Hepatocyte (in vitro differentiated cells): ENCODE measurements around the gene MIA. TPM values are rescaled to one million over a fixed set of nuclear protein-coding genes. Genes with fewer than 3 reads are reported as not detected.

Source experiments
- DNase-seq: peaks from one replicate; pipeline ENCODE4 v3.0.0-alpha.2; 2016; ENCODE audit warnings: low spot score
- H2AFZ ChIP-seq: fragments of 200-600 bp; sonication (generic); 2 replicates; pipeline ENCODE4 v1.6.0; 2016; ENCODE audit warnings: antibody characterized with exemption, mild to moderate bottlenecking
- H3K27ac ChIP-seq: fragments of 200-600 bp; sonication (generic); 2 replicates; pipeline ENCODE4 v1.5.1; 2016; ENCODE audit warnings: mild to moderate bottlenecking
- H3K27me3 ChIP-seq: fragments of 200-600 bp; sonication (generic); 2 replicates; pipeline ENCODE4 v1.6.1; 2016
- H3K36me3 ChIP-seq: fragments of 200-600 bp; sonication (generic); replicated peaks from 2 replicates; pipeline ENCODE4 v1.5.1; 2016; ENCODE audit warnings: low read depth; ENCODE audit not compliant: insufficient read depth
- H3K4me1 ChIP-seq: fragments of 200-600 bp; sonication (generic); 2 replicates; pipeline ENCODE4 v1.5.1; 2016; ENCODE audit warnings: mild to moderate bottlenecking, moderate library complexity; ENCODE audit not compliant: insufficient read depth
- H3K4me2 ChIP-seq: fragments of 200-600 bp; sonication (generic); 2 replicates; pipeline ENCODE4 v1.6.0; 2016
- H3K4me3 ChIP-seq: fragments of 200-600 bp; sonication (generic); 2 replicates; pipeline ENCODE4 v1.5.1; 2016; ENCODE audit warnings: mild to moderate bottlenecking
- H3K79me2 ChIP-seq: fragments of 200-600 bp; sonication (generic); 2 replicates; pipeline ENCODE4 v1.6.0; 2017; ENCODE audit warnings: mild to moderate bottlenecking
- H3K9me2 ChIP-seq: fragments of 200-600 bp; sonication (generic); replicated peaks from 2 replicates; pipeline ENCODE4 v1.6.0; 2017; ENCODE audit warnings: mild to moderate bottlenecking; ENCODE audit not compliant: insufficient read depth
- H3K9me3 ChIP-seq: fragments of 200-600 bp; sonication (generic); 2 replicates; pipeline ENCODE4 v1.5.1; 2016; ENCODE audit warnings: low read depth, mild to moderate bottlenecking
- H4K20me1 ChIP-seq: fragments of 200-600 bp; sonication (generic); 2 replicates; pipeline ENCODE4 v1.6.0; 2016; ENCODE audit warnings: mild to moderate bottlenecking; ENCODE audit not compliant: insufficient read depth, poor library complexity, severe bottlenecking
- EZH2 ChIP-seq: fragments of 200-600 bp; sonication (generic); IDR thresholded peaks from 2 replicates; pipeline ENCODE4 v1.6.1; 2016; ENCODE audit warnings: antibody characterized with exemption, mild to moderate bottlenecking, borderline replicate concordance
- EZH2phosphoT487 ChIP-seq: fragments of 200-600 bp; sonication (generic); IDR thresholded peaks from one replicate; pipeline ENCODE4 v1.6.1; 2018; ENCODE audit warnings: antibody characterized with exemption, mild to moderate bottlenecking, low read depth, moderate library complexity; ENCODE audit not compliant: unreplicated experiment, severe bottlenecking
- WGBS: methylation state at CpG from one replicate; pipeline ENCODE4 v1.1.6; 2016; ENCODE audit warnings: low lambda C conversion rate; ENCODE audit errors: missing lambda C conversion rate; 5-methylcytosine and 5-hydroxymethylcytosine counted together
- polyA plus RNA-seq: library from polyadenylated mRNA; unstranded; fragments of >200 nt; fragmentation: Nextera tagmentation; extraction: Ambion mirVana; gene quantifications from 2 replicates; pipeline ENCODE4 v1.2.1, GENCODE V29; 2016
- total RNA-seq: library from RNA; depleted of rRNA; stranded (reverse); fragments of >200 nt; gene quantifications from 2 replicates; pipeline ENCODE4 v1.2.3, GENCODE V29; 2014
- TF ChIP-seq, protein P1 (sequence below): fragments of 200-600 bp; sonication (generic); IDR thresholded peaks from 2 replicates; pipeline ENCODE4 v1.5.1; 2016; ENCODE audit warnings: antibody characterized with exemption, mild to moderate bottlenecking; ENCODE audit not compliant: poor library complexity

MIA gene
- total and polyA plus RNA-seq, 2 experiments from 2014 or later: 0.86 TPM; not detected in 1

DNA sequence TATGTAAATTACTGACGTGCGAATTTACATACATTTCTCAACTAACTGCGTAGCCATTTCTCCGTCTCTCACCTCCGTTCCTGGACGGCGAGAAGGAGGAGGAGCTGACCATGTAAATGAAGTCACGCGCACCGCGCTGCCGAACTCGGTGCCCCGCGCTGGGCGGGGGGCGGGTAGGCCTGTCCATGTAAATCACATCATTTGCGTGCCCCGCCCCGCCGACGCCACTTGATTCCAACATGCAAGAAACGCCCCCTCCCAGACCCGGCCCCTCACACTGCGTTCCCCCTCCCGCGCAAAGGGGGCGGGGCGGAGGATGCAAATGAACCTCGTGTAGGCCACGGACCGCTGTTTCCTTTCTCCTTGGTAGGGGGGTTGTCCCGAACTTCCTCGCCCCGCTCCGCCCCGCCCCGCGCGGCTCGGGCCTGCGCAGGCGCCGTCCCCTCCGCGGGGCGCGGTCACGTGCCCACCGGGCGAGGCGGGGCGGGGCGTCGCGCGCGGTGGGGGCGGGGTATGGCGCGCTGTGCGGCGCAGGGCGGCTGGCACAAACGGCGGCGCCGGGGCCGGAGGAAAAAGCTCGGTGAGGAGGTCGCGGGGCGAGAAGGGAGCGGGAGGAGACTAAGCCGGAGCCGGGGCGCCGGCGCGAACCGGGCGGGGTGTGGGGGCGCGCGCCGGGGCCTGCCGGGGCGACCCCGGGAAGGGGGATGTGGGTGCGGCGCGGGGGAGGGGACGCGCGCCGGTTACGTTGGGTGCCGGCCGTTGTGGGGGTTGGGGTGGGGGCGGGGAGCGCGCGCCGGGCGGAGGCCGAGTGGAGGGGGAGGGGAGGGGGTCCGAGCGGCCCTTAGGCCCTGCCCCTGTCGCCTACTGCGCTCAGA is 23.6 kb downstream of the MIA start, which contains the start of gene EGLN2:
TSS of gene EGLN2 (plus strand) at position 509 of the 875 bp plus-strand sequence. CDS start 1,382 bp downstream, outside the sequence.
- peak within 1 kb of the TSS; percentile 90 for H3K27ac ChIP-seq
- no peaks in the 10 kb centered on the region for H3K27me3 ChIP-seq
- 2% methylated on average over 28 of the region's 110 CpGs for WGBS
- peak within 1 kb of the TSS; percentile 98 for H3K4me3 ChIP-seq
- H4K20me1 ChIP-seq: peaks cover 40% of the 10 kb centered on the region
- peaks cover 48% of the 10 kb centered on the region for H3K79me2 ChIP-seq
- H3K4me2 ChIP-seq: peak within 1 kb of the TSS; percentile 98
- DNase-seq: peak; percentile 100
- no peaks in the 10 kb centered on the region for H3K9me2 ChIP-seq
- peak within 1 kb of the TSS; percentile 46 for H2AFZ ChIP-seq
- H3K9me3 ChIP-seq: no peaks in the 10 kb centered on the region
- H3K36me3 ChIP-seq: no peaks in the 10 kb centered on the region
- peaks cover 42% of the 10 kb centered on the region for H3K4me1 ChIP-seq
- TF ChIP-seq, protein P1, sequence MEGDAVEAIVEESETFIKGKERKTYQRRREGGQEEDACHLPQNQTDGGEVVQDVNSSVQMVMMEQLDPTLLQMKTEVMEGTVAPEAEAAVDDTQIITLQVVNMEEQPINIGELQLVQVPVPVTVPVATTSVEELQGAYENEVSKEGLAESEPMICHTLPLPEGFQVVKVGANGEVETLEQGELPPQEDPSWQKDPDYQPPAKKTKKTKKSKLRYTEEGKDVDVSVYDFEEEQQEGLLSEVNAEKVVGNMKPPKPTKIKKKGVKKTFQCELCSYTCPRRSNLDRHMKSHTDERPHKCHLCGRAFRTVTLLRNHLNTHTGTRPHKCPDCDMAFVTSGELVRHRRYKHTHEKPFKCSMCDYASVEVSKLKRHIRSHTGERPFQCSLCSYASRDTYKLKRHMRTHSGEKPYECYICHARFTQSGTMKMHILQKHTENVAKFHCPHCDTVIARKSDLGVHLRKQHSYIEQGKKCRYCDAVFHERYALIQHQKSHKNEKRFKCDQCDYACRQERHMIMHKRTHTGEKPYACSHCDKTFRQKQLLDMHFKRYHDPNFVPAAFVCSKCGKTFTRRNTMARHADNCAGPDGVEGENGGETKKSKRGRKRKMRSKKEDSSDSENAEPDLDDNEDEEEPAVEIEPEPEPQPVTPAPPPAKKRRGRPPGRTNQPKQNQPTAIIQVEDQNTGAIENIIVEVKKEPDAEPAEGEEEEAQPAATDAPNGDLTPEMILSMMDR: no peak
- no peak for TF ChIP-seq EZH2
- TF ChIP-seq EZH2phosphoT487: no peak

DNA sequence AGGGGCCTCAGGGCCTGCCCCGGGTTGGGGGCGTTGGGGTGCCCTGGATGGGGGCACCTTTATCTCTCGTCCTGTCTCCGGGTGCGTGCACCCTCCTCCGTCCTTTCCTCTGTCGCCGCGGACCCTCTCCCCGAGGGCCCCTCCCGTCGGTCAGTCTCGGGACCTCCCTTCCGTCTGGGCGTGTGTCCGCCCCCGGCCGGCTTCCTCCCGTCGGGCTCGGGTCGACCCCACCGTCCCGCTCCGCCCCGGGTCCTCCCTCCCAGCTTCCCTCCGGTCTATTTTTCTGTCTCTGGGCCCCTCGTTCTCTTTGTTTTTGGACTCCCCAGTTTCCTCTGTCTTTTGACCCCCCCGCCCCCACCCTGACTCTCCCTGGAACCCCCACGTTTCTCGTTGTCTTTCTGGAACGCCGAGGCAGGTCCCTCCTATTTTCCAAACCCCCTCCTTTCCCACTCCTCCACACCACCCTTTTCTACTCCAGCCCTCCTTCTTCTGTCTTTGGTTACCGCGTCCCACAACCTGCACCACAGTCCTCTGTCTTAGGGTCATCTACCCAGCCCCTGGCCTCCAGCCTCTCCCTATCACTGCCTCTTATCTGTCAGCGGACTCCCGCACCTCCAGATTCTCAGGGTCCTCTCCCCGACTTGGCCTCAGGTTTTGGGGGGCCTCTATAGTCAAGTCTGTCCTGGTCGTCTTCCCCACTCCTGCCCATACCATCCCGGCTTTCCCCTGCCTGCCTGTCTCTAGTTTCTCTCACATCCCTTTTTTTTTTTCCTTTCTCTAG is 24.4 kb downstream of the MIA start:
- Histone ChIP-seq H3K4me2 (peak overlapping the region; percentile 98), H3K27ac (peak overlapping the region; percentile 89), H3K4me3 (peak overlapping the region; percentile 98), H4K20me1 (peaks cover 48% of the 10 kb centered on the region), H3K36me3 (no peaks in the 10 kb centered on the region), H3K79me2 (peaks cover 56% of the 10 kb centered on the region), H3K9me2 (no peaks in the 10 kb centered on the region), H3K4me1 (peaks cover 50% of the 10 kb centered on the region), H2AFZ (no peak overlapping the region), H3K9me3 (no peaks in the 10 kb centered on the region), H3K27me3 (no peaks in the 10 kb centered on the region)
- peak; percentile 66 for DNase-seq
- TF ChIP-seq EZH2 (no peak), EZH2phosphoT487 (no peak)
- TF ChIP-seq, protein P1: no peak
- 7% methylated on average over 15 of the region's 40 CpGs for WGBS

DNA sequence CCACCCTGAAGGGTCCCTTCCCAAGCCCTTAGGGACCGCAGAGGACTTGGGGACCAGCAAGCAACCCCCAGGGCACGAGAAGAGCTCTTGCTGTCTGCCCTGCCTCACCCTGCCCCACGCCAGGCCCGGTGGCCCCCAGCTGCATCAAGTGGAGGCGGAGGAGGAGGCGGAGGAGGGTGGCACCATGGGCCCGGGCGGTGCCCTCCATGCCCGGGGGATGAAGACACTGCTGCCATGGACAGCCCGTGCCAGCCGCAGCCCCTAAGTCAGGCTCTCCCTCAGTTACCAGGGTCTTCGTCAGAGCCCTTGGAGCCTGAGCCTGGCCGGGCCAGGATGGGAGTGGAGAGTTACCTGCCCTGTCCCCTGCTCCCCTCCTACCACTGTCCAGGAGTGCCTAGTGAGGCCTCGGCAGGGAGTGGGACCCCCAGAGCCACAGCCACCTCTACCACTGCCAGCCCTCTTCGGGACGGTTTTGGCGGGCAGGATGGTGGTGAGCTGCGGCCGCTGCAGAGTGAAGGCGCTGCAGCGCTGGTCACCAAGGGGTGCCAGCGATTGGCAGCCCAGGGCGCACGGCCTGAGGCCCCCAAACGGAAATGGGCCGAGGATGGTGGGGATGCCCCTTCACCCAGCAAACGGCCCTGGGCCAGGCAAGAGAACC is 25.1 kb downstream of the MIA start:
- Histone ChIP-seq H3K4me1 (peaks cover 58% of the 10 kb centered on the region), H3K4me2 (peak overlapping the region; percentile 98), H4K20me1 (peaks cover 55% of the 10 kb centered on the region), H3K79me2 (peaks cover 64% of the 10 kb centered on the region), H3K9me2 (no peaks in the 10 kb centered on the region), H3K9me3 (no peaks in the 10 kb centered on the region), H2AFZ (no peak overlapping the region), H3K27ac (peak overlapping the region; percentile 89), H3K36me3 (no peaks in the 10 kb centered on the region), H3K27me3 (no peaks in the 10 kb centered on the region), H3K4me3 (peak overlapping the region; percentile 98)
- DNase-seq: no peak
- 83% methylated on average over 24 of the region's 27 CpGs for WGBS
- TF ChIP-seq EZH2phosphoT487 (no peak), EZH2 (no peak)
- TF ChIP-seq, protein P1: no peak
